ENCODE data around the gene CEP350.
"Not testable (repeated sequence)": the region's sequence is repeated elsewhere in the genome, so short reads cannot be mapped to it uniquely, and the experiment has no call there.

Gene CEP350

DNA sequence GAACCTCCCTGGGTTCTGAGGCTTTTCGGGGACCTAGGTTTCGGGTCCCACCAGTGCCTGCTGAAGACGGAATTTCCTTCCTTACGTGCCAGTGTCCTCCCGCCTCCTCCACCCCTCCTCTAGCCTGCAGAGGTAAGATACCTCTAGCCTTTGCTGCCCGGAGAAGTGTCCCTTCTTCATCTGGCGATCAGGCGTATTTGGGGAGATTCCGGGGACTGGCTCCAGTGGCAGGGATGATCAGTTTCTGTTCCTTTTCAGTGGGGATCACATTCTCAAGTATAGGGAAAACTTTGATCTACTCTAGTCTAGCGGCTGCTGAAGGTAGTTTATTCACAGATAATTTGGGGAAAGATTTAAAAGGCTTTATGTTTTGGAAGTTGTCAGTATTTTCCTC, 674 bp downstream of the CEP350 start:
- peak overlapping the region; percentile 87 for H3K9ac ChIP-seq
- H3K36me3 ChIP-seq (ENCODE audit: insufficient read depth) = no peaks in the 10 kb centered on the region
- peaks cover 21% of the 10 kb centered on the region; the same call in 1 of the 2 replicates for H4K20me1 ChIP-seq (ENCODE audit: insufficient read depth)
- peak overlapping the region; percentile 86 for H3K4me2 ChIP-seq
- no peaks in the 10 kb centered on the region for H3K27me3 ChIP-seq (ENCODE audit: insufficient read depth, low read depth)
- H3K4me3 ChIP-seq (IDR thresholded peaks at IDR 0.05; ENCODE audit: insufficient read depth, low read depth, low read length) = peak overlapping the region; percentile 98
- H3K27ac ChIP-seq = peak overlapping the region; percentile 75
- H3K4me1 ChIP-seq (ENCODE audit: low read depth, poor library complexity, severe bottlenecking) = peaks cover 34% of the 10 kb centered on the region
- peaks cover 53% of the 10 kb centered on the region for H3K79me2 ChIP-seq (ENCODE audit: insufficient read depth, low read depth)
- peak overlapping the region; percentile 95 for H2AFZ ChIP-seq (ENCODE audit: low read depth)
- no peak for TF ChIP-seq CTCF (conservative IDR thresholded peaks at IDR 0.05; ENCODE audit: low read depth, low read length)

DNA sequence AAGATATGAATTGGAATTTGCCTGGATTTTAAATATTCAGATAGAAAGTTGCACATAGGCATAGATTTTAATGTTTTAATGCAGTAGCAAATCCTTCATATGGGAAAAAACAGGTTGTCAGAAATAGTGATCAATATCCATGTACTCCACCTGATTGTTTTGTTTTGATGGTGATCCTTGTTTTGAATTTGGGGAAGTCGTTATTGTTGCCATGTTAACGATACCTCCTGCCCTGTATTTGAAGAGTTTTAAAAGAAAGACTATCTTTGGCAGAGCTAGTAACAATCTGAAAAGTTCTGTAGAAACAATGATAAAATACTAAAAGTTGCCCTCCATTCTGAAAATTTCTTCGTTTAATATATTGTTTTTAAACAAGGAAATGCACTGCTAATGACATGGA, 1.1 kb downstream of the CEP350 start:
- Histone ChIP-seq H3K27ac (peak overlapping the region; percentile 75; the same call in 1 of the 2 replicates), H3K9ac (peak overlapping the region; percentile 87; the same call in 1 of the 2 replicates), H3K4me1 (ENCODE audit: low read depth, poor library complexity, severe bottlenecking) (peaks cover 34% of the 10 kb centered on the region), H4K20me1 (ENCODE audit: insufficient read depth) (peaks cover 21% of the 10 kb centered on the region; the same call in 1 of the 2 replicates), H3K36me3 (ENCODE audit: insufficient read depth) (no peaks in the 10 kb centered on the region), H3K79me2 (ENCODE audit: insufficient read depth, low read depth) (peaks cover 53% of the 10 kb centered on the region), H3K4me3 (IDR thresholded peaks at IDR 0.05; ENCODE audit: insufficient read depth, low read depth, low read length) (peak overlapping the region; percentile 98), H2AFZ (ENCODE audit: low read depth) (no peak overlapping the region), H3K4me2 (peak overlapping the region; percentile 86), H3K27me3 (ENCODE audit: insufficient read depth, low read depth) (no peaks in the 10 kb centered on the region)
- TF ChIP-seq CTCF (conservative IDR thresholded peaks at IDR 0.05; ENCODE audit: low read depth, low read length) = no peak

DNA sequence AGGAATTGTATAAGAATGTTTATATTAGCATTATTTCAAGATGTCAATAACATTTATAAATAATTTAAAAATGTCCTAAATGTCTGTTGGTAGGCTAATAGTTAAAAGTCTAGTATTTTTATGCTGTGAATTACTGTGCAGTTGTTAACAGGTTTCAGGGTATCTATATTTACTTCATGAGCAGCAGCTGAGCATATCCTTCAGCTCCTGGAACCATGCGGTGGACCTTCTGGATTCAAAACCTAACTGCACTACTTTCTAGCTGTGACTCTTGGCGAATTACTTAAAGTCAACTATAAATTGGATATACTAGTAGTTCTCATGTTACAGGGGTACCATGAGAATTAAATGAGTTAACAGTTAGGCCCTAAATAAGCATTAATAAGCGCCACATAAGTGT, 3.7 kb downstream of the CEP350 start:
- no peak for TF ChIP-seq CTCF (conservative IDR thresholded peaks at IDR 0.05; ENCODE audit: low read depth, low read length)
- no peaks in the 10 kb centered on the region for H3K36me3 ChIP-seq (ENCODE audit: insufficient read depth)
- H3K4me3 ChIP-seq (IDR thresholded peaks at IDR 0.05; ENCODE audit: insufficient read depth, low read depth, low read length) = no peak overlapping the region
- H3K27me3 ChIP-seq (ENCODE audit: insufficient read depth, low read depth) = no peaks in the 10 kb centered on the region
- no peak overlapping the region for H3K9ac ChIP-seq
- no peak overlapping the region for H3K27ac ChIP-seq
- no peak overlapping the region for H3K4me2 ChIP-seq
- peaks cover 29% of the 10 kb centered on the region for H3K4me1 ChIP-seq (ENCODE audit: low read depth, poor library complexity, severe bottlenecking)
- H3K79me2 ChIP-seq (ENCODE audit: insufficient read depth, low read depth) = peaks cover 76% of the 10 kb centered on the region
- H2AFZ ChIP-seq (ENCODE audit: low read depth) = no peak overlapping the region
- H4K20me1 ChIP-seq (ENCODE audit: insufficient read depth) = peaks cover 21% of the 10 kb centered on the region; the same call in 1 of the 2 replicates

DNA sequence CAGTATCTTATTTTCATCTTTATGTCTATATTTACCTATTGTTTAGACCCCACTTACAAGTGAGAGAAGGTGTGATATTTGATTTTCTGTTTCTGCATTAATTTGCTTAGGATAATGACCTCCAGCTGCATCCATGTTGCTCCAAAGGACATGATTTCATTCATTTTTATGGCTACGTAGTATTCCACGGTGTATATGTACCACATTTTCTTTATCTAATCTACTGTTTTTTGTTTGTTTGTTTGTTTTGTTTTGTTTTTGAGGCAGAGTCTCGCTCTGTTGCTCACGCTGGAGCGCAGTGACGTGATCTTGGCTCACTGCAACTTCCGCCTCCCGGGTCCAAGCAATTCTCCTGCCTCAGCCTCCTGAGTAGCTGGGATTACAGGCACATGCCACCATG, 7.6 kb downstream of the CEP350 start:
- not testable (repeated sequence) for H3K4me2 ChIP-seq; H3K36me3 ChIP-seq (ENCODE audit: insufficient read depth); H3K27ac ChIP-seq; H3K27me3 ChIP-seq (ENCODE audit: insufficient read depth, low read depth); H3K4me3 ChIP-seq (IDR thresholded peaks at IDR 0.05; ENCODE audit: insufficient read depth, low read depth, low read length); H2AFZ ChIP-seq (ENCODE audit: low read depth); H3K9ac ChIP-seq
- H3K79me2 ChIP-seq (ENCODE audit: insufficient read depth, low read depth) = peaks cover 89% of the 10 kb centered on the region
- H4K20me1 ChIP-seq (ENCODE audit: insufficient read depth) = peaks cover 19% of the 10 kb centered on the region; the same call in 1 of the 2 replicates
- peaks cover 22% of the 10 kb centered on the region for H3K4me1 ChIP-seq (ENCODE audit: low read depth, poor library complexity, severe bottlenecking)

GRCh38 chr1:179966551-179966950, 11.9 kb downstream of the CEP350 start:
- peaks cover 34% of the 10 kb centered on the region for H3K4me1 ChIP-seq (ENCODE audit: low read depth, poor library complexity, severe bottlenecking)
- H4K20me1 ChIP-seq (ENCODE audit: insufficient read depth) = peaks cover 7% of the 10 kb centered on the region; the same call in 1 of the 2 replicates

More at GRCh38 chr1:179966551-179966950, 11.9 kb downstream of the CEP350 start:
- peaks cover 5% of the 10 kb centered on the region; the same call in 1 of the 2 replicates for H3K36me3 ChIP-seq (ENCODE audit: insufficient read depth)
- no peak overlapping the region for H3K27ac ChIP-seq
- H3K4me2 ChIP-seq = no peak overlapping the region
- no peaks in the 10 kb centered on the region for H3K27me3 ChIP-seq (ENCODE audit: insufficient read depth, low read depth)
- no peak overlapping the region for H3K9ac ChIP-seq
- H3K4me3 ChIP-seq (IDR thresholded peaks at IDR 0.05; ENCODE audit: insufficient read depth, low read depth, low read length) = no peak overlapping the region
- H2AFZ ChIP-seq (ENCODE audit: low read depth) = no peak overlapping the region
- no peak for TF ChIP-seq CTCF (conservative IDR thresholded peaks at IDR 0.05; ENCODE audit: low read depth, low read length)
- peaks cover 99% of the 10 kb centered on the region for H3K79me2 ChIP-seq (ENCODE audit: insufficient read depth, low read depth)

Measured in KMS-11 (cell line).